Measurements from ENCODE around the gene VAMP2. TPM values are rescaled to one million over a fixed set of nuclear protein-coding genes. Genes with fewer than 3 reads are reported as not detected.

VAMP2 gene
- total RNA-seq, 1 donor from 2014 or later = 18.0 TPM

- DNase-seq = no peak
Measured at GRCh38 chr17:8142887-8143580, 19.7 kb downstream of the VAMP2 start.

- no peak for DNase-seq
Measured at GRCh38 chr17:8142158-8142886, 20.4 kb downstream of the VAMP2 start.

GRCh38 chr17:8141741-8142140, 21.0 kb downstream of the VAMP2 start:
- DNase-seq = no peak

GRCh38 chr17:8141045-8141444, 21.7 kb downstream of the VAMP2 start:
- no peak for DNase-seq

GRCh38 chr17:8140065-8141029, 22.4 kb downstream of the VAMP2 start:
- no peak for DNase-seq

- peak; percentile 97 for DNase-seq
Measured at GRCh38 chr17:8138672-8139371, 23.9 kb downstream of the VAMP2 start.

GRCh38 chr17:8138374-8138671, 24.4 kb downstream of the VAMP2 start:
- no peak for DNase-seq

- DNase-seq = no peak
Measured at GRCh38 chr17:8137645-8138373, 24.9 kb downstream of the VAMP2 start.

GRCh38 chr17:8133941-8134340, 28.8 kb downstream of the VAMP2 start:
- DNase-seq = no peak

- DNase-seq = no peak
Measured at GRCh38 chr17:8133399-8133798, 29.3 kb downstream of the VAMP2 start.

- DNase-seq = no peak
Measured at GRCh38 chr17:8131844-8132441, 30.8 kb downstream of the VAMP2 start.

- DNase-seq = no peak
Measured at GRCh38 chr17:8128125-8128784, 34.5 kb downstream of the VAMP2 start.

GRCh38 chr17:8126491-8127066, 36.2 kb downstream of the VAMP2 start:
- no peak for DNase-seq

GRCh38 chr17:8125947-8126490, 36.7 kb downstream of the VAMP2 start:
- DNase-seq = no peak

GRCh38 chr17:8125154-8125946, 37.4 kb downstream of the VAMP2 start:
- peak; percentile 44 for DNase-seq

- no peak for DNase-seq
Measured at GRCh38 chr17:8124350-8125153, 38.2 kb downstream of the VAMP2 start.

GRCh38 chr17:8123695-8124349, 38.9 kb downstream of the VAMP2 start, which contains the start of gene HES7:
Gene HES7, minus strand, starts transcription at chr17:8124106. Its CDS starts 22 bp downstream, at chr17:8124084.
- peak; percentile 43 for DNase-seq

Data from skin of body (tissue), 2 donors.